ENCODE measurements around the gene LAD1. TPM values are rescaled to one million over a fixed set of nuclear protein-coding genes. Genes with fewer than 3 reads are reported as not detected.

The LAD1 gene
- total and polyA plus RNA-seq, 2 of the 13 experiments (the other 11 are each of a cell fraction or from before 2014, with no cell fraction given) = 10.8 to 65.6 TPM

DNA sequence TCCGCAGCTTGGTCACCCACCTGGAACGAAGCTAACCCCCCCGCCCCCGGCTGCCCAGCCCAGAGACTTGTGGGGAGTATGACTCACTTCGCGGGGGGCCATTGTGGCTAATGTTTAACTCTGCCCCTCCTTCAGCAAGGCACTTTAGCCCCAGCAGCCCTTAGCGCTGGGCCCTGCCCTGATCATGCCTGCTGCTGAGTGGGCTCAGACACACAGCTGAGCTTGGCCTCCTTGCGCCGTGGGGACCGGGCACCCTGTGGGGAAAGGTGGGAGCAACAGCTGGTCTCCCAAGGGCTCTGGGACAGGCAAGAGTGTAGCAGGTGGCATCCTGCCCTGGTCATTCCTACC is 6.3 kb upstream of the LAD1 start (continued):
- TF ChIP-seq PCBP2 (optimal IDR thresholded peaks at IDR 0.05; ENCODE audit: low read depth, low read length, poor library complexity, severe bottlenecking) = no peak
- no peak for TF ChIP-seq ZNF205 (CRISPR knock-in tag; IDR thresholded peaks at IDR 0.05)
- no peak for TF ChIP-seq ZFP41 (CRISPR knock-in tag; IDR thresholded peaks at IDR 0.05; ENCODE audit: borderline replicate concordance)
- TF ChIP-seq HNF4G (IDR thresholded peaks at IDR 0.05; ENCODE audit: borderline replicate concordance, low read depth, low read length) = peak; percentile 29; the same call in 1 of the 2 replicates
- no peak for TF ChIP-seq HNF4G (CRISPR knock-in tag; IDR thresholded peaks at IDR 0.05; ENCODE audit: borderline replicate concordance, low read depth)
- TF ChIP-seq, protein P1, sequence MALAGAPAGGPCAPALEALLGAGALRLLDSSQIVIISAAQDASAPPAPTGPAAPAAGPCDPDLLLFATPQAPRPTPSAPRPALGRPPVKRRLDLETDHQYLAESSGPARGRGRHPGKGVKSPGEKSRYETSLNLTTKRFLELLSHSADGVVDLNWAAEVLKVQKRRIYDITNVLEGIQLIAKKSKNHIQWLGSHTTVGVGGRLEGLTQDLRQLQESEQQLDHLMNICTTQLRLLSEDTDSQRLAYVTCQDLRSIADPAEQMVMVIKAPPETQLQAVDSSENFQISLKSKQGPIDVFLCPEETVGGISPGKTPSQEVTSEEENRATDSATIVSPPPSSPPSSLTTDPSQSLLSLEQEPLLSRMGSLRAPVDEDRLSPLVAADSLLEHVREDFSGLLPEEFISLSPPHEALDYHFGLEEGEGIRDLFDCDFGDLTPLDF (CRISPR knock-in tag; IDR thresholded peaks at IDR 0.05) = no peak
- TF ChIP-seq ZNF790 (CRISPR knock-in tag; IDR thresholded peaks at IDR 0.05; ENCODE audit: borderline replicate concordance) = no peak
- TF ChIP-seq, protein P2, sequence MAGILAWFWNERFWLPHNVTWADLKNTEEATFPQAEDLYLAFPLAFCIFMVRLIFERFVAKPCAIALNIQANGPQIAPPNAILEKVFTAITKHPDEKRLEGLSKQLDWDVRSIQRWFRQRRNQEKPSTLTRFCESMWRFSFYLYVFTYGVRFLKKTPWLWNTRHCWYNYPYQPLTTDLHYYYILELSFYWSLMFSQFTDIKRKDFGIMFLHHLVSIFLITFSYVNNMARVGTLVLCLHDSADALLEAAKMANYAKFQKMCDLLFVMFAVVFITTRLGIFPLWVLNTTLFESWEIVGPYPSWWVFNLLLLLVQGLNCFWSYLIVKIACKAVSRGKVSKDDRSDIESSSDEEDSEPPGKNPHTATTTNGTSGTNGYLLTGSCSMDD (CRISPR knock-in tag; IDR thresholded peaks at IDR 0.05) = no peak
- no peak for TF ChIP-seq ZNF737 (CRISPR knock-in tag; IDR thresholded peaks at IDR 0.05; ENCODE audit: borderline replicate concordance)
- no peak for TF ChIP-seq PHF20 (CRISPR knock-in tag; IDR thresholded peaks at IDR 0.05)
- no peak for TF ChIP-seq ZNF619 (CRISPR knock-in tag; IDR thresholded peaks at IDR 0.05)
- TF ChIP-seq ZSCAN25 (CRISPR knock-in tag; IDR thresholded peaks at IDR 0.05) = no peak
- no peak for TF ChIP-seq NPAS2 (CRISPR knock-in tag; IDR thresholded peaks at IDR 0.05; ENCODE audit: borderline replicate concordance)
- no peak for TF ChIP-seq CHCHD3 (CRISPR knock-in tag; IDR thresholded peaks at IDR 0.05)
- TF ChIP-seq GATA4 (IDR thresholded peaks at IDR 0.05; ENCODE audit: borderline replicate concordance, low read depth) = no peak
- TF ChIP-seq ELF1 (CRISPR knock-in tag; IDR thresholded peaks at IDR 0.05) = peak; percentile 14; the same call in 1 of the 2 replicates
- peak; percentile 71 for TF ChIP-seq POLR2G (IDR thresholded peaks at IDR 0.05; ENCODE audit: low read depth, low read length)
- TF ChIP-seq, protein P3, sequence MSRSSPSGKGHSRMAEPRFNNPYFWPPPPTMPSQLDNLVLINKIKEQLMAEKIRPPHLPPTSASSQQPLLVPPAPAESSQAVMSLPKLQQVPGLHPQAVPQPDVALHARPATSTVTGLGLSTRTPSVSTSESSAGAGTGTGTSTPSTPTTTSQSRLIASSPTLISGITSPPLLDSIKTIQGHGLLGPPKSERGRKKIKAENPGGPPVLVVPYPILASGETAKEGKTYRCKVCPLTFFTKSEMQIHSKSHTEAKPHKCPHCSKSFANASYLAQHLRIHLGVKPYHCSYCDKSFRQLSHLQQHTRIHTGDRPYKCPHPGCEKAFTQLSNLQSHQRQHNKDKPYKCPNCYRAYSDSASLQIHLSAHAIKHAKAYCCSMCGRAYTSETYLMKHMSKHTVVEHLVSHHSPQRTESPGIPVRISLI (CRISPR knock-in tag; IDR thresholded peaks at IDR 0.05; ENCODE audit: borderline replicate concordance) = no peak
- TF ChIP-seq, protein P4, sequence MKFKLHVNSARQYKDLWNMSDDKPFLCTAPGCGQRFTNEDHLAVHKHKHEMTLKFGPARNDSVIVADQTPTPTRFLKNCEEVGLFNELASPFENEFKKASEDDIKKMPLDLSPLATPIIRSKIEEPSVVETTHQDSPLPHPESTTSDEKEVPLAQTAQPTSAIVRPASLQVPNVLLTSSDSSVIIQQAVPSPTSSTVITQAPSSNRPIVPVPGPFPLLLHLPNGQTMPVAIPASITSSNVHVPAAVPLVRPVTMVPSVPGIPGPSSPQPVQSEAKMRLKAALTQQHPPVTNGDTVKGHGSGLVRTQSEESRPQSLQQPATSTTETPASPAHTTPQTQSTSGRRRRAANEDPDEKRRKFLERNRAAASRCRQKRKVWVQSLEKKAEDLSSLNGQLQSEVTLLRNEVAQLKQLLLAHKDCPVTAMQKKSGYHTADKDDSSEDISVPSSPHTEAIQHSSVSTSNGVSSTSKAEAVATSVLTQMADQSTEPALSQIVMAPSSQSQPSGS (CRISPR knock-in tag; IDR thresholded peaks at IDR 0.05) = 0 out of 2 replicates have a peak, but pooled peaks have one; percentile 30
- no peak for TF ChIP-seq ATF7-NPFF (CRISPR knock-in tag; IDR thresholded peaks at IDR 0.05; ENCODE audit: low read depth)
- TF ChIP-seq RFX5 (IDR thresholded peaks at IDR 0.05; ENCODE audit: low read depth, low read length) = no peak
- peak; percentile 14; the same call in 1 of the 2 replicates for TF ChIP-seq RARA (CRISPR knock-in tag; IDR thresholded peaks at IDR 0.05)
- no peak for TF ChIP-seq PLRG1 (conservative IDR thresholded peaks at IDR 0.05)
- TF ChIP-seq ELF3 (CRISPR knock-in tag; IDR thresholded peaks at IDR 0.05) = no peak
- peak; percentile 21; the same call in 1 of the 2 replicates for TF ChIP-seq DMAP1 (CRISPR knock-in tag; IDR thresholded peaks at IDR 0.05)

All from HepG2 (cell line).